PC-3 (cell line): ENCODE measurements around the gene TMEM108. TPM values are rescaled to one million over a fixed set of nuclear protein-coding genes. Genes with fewer than 3 reads are reported as not detected.

Source experiments
- ATAC-seq: fragments of 200-7000 bp; cut with Tn5 transposase; 2 replicates; pipeline ENCODE4 v1.9.1; 2020; ENCODE audit warnings: mild to moderate bottlenecking, moderate library complexity
- BruUV-seq: library from RNA; stranded (reverse); fragments of 400-500 nt; replicated peaks from 2 replicates; lab custom pipeline; 2021; lab: Mats Ljungman, UMichigan
- CTCF ChIA-PET: fragments of 300-600 bp; sonication (Branson Sonifier 250); formaldehyde crosslinking; loops from one replicate; lab custom pipeline; 2022; ENCODE audit warnings: antibody characterized with exemption; lab: Charles Lee
- POLR2A ChIA-PET: fragments of 300-600 bp; sonication (Branson Sonifier 250); formaldehyde crosslinking; loops from one replicate; lab custom pipeline; 2022; ENCODE audit warnings: antibody characterized with exemption; ENCODE audit not compliant: unreplicated experiment; lab: Charles Lee
- DNase-seq: peaks from one replicate; pipeline ENCODE4 v3.0.0-alpha.2; 2015
- H2AFZ ChIP-seq: fragments of 300-600 bp; sonication (generic); 2 replicates; pipeline ENCODE4 v1.6.0; 2016; ENCODE audit warnings: antibody characterized with exemption, low read length
- H3F3A ChIP-seq: fragments of 300-600 bp; sonication (generic); one replicate; pipeline ENCODE4 v1.6.0; 2017; ENCODE audit warnings: antibody characterized with exemption, low read length, control low read depth, mild to moderate bottlenecking; ENCODE audit not compliant: unreplicated experiment
- H3K27ac ChIP-seq: fragments of 300-600 bp; sonication (generic); 2 replicates; pipeline ENCODE4 v1.5.1; 2016; ENCODE audit warnings: mild to moderate bottlenecking, low read length
- H3K27me3 ChIP-seq: fragments of 300-600 bp; sonication (generic); 2 replicates; pipeline ENCODE4 v1.6.1; 2016; ENCODE audit warnings: low read length, mixed read lengths
- H3K36me3 ChIP-seq: fragments of 300-600 bp; sonication (generic); 2 replicates; pipeline ENCODE4 v1.6.1; 2016; ENCODE audit warnings: low read depth, mixed run types, low read length, mixed read lengths
- H3K4me1 ChIP-seq: fragments of 300-600 bp; sonication (generic); 2 replicates; pipeline ENCODE4 v1.5.1; 2016; ENCODE audit warnings: low read length; ENCODE audit not compliant: insufficient read depth
- H3K4me2 ChIP-seq: fragments of 300-600 bp; sonication (generic); 2 replicates; pipeline ENCODE4 v1.6.0; 2016; ENCODE audit warnings: low read length
- H3K4me3 ChIP-seq: fragments of 300-600 bp; sonication (generic); 2 replicates; pipeline ENCODE4 v1.5.1; 2016; ENCODE audit warnings: mild to moderate bottlenecking, low read length, mixed read lengths
- H3K79me2 ChIP-seq: fragments of 300-600 bp; sonication (generic); 2 replicates; pipeline ENCODE4 v1.6.1; 2017; ENCODE audit warnings: low read length, mixed read lengths
- H3K9ac ChIP-seq: fragments of 300-600 bp; sonication (generic); 2 replicates; pipeline ENCODE4 v1.6.0; 2016; ENCODE audit warnings: mild to moderate bottlenecking, low read length
- H3K9me2 ChIP-seq: fragments of 300-600 bp; sonication (generic); replicated peaks from 2 replicates; pipeline ENCODE4 v1.6.1; 2016; ENCODE audit warnings: mixed run types, low read length, mixed read lengths
- H3K9me3 ChIP-seq: fragments of 300-600 bp; sonication (generic); 2 replicates; pipeline ENCODE4 v1.6.1; 2016; ENCODE audit warnings: low read length, mixed read lengths
- H4K20me1 ChIP-seq: fragments of 300-600 bp; sonication (generic); 2 replicates; pipeline ENCODE4 v1.6.1; 2016; ENCODE audit warnings: low read length, mixed read lengths
- CTCF ChIP-seq: fragments of 300-600 bp; sonication (generic); conservative IDR thresholded peaks from 2 replicates; pipeline ENCODE4 v1.5.1; 2017; ENCODE audit warnings: antibody characterized with exemption, low read depth, mild to moderate bottlenecking, low read length
- EZH2 ChIP-seq: fragments of 300-600 bp; sonication (generic); IDR thresholded peaks from one replicate; pipeline ENCODE4 v1.6.1; 2017; ENCODE audit warnings: antibody characterized with exemption, mild to moderate bottlenecking, low read length; ENCODE audit not compliant: unreplicated experiment
- EZH2phosphoT487 ChIP-seq: fragments of 300-600 bp; sonication (generic); IDR thresholded peaks from 2 replicates; pipeline ENCODE4 v1.6.1; 2018; ENCODE audit warnings: mild to moderate bottlenecking, antibody characterized with exemption, low read length, borderline replicate concordance
- intact Hi-C: fragments of 100-400 bp; cut with micrococcal nuclease; formaldehyde crosslinking; loops from 2 replicates; pipeline ENCODE4 v1.9.0; 2023
- total RNA-seq: library from RNA; depleted of rRNA; stranded (reverse); fragments of >200 nt; gene quantifications from 2 replicates; pipeline ENCODE4 v1.2.3, GENCODE V29; 2014

Gene TMEM108
- total RNA-seq, 1 experiment from 2014 or later: not detected

- Histone ChIP-seq H3K9me2 (no peaks in the 10 kb centered on the region), H3K4me1 (no peaks in the 10 kb centered on the region), H3K4me2 (no peak overlapping the region), H3K27ac (no peak overlapping the region), H3K9ac (no peak overlapping the region), H3K9me3 (no peaks in the 10 kb centered on the region), H3F3A (no peaks in the 10 kb centered on the region), H3K36me3 (no peaks in the 10 kb centered on the region), H3K4me3 (no peak overlapping the region), H2AFZ (no peak overlapping the region), H4K20me1 (no peaks in the 10 kb centered on the region), H3K27me3 (peaks cover 47% of the 10 kb centered on the region), H3K79me2 (no peaks in the 10 kb centered on the region)
- CTCF ChIA-PET: no interaction called here
- ATAC-seq (no peak), DNase-seq (no peak)
- intact Hi-C loops: no loop called here
- BruUV-seq: no TSS peak
- POLR2A ChIA-PET: no interaction called here
- TF ChIP-seq EZH2 (no peak), CTCF (no peak), EZH2phosphoT487 (no peak)
Measured at GRCh38 chr3:133038731-133039375, 662 bp downstream of the TMEM108 start.

GRCh38 chr3:133040696-133041523 lies 2.7 kb downstream of the TMEM108 start:
- Histone ChIP-seq H3K27ac (no peak overlapping the region), H3K9ac (no peak overlapping the region), H4K20me1 (no peaks in the 10 kb centered on the region), H3F3A (no peaks in the 10 kb centered on the region), H3K4me2 (no peak overlapping the region), H2AFZ (no peak overlapping the region), H3K27me3 (peaks cover 42% of the 10 kb centered on the region), H3K9me3 (no peaks in the 10 kb centered on the region), H3K4me3 (no peak overlapping the region), H3K36me3 (no peaks in the 10 kb centered on the region), H3K79me2 (no peaks in the 10 kb centered on the region), H3K9me2 (no peaks in the 10 kb centered on the region), H3K4me1 (no peaks in the 10 kb centered on the region)
- ChIA-PET POLR2A (no interaction called here), CTCF (interaction anchor here (0.6 to 1.2 kb wide), 4 partner anchors 310 to 381 kb away, joined by 3 to 4 read pairs (median 4); no protein-coding TSS in a partner anchor)
- BruUV-seq: no TSS peak
- peak; percentile 77 for DNase-seq
- ATAC-seq: peak; percentile 88
- intact Hi-C loops: loop anchor here (1.0 to 2.0 kb wide), 3 partner anchors 310 to 382 kb away; no protein-coding TSS in a partner anchor
- TF ChIP-seq CTCF (peak; percentile 77), EZH2 (no peak)

GRCh38 chr3:133041524-133041829 lies 3.3 kb downstream of the TMEM108 start:
- no peaks in the 10 kb centered on the region for H3K36me3 ChIP-seq
- no peak overlapping the region for H2AFZ ChIP-seq
- ATAC-seq: no peak
- H3K9ac ChIP-seq: no peak overlapping the region
- BruUV-seq: no TSS peak
- no peaks in the 10 kb centered on the region for H3K79me2 ChIP-seq
- no peaks in the 10 kb centered on the region for H3F3A ChIP-seq
- TF ChIP-seq EZH2: no peak
- TF ChIP-seq CTCF: no peak
- no peak for TF ChIP-seq EZH2phosphoT487
- intact Hi-C loops: loop anchor here (1.0 to 2.0 kb wide), 3 partner anchors 311 to 381 kb away; no protein-coding TSS in a partner anchor
- no peak for DNase-seq
- POLR2A ChIA-PET: no interaction called here
- no peaks in the 10 kb centered on the region for H4K20me1 ChIP-seq
- H3K4me3 ChIP-seq: no peak overlapping the region
- no peaks in the 10 kb centered on the region for H3K4me1 ChIP-seq
- no peak overlapping the region for H3K27ac ChIP-seq
- no peaks in the 10 kb centered on the region for H3K9me3 ChIP-seq
- peaks cover 40% of the 10 kb centered on the region for H3K27me3 ChIP-seq
- H3K4me2 ChIP-seq: no peak overlapping the region
- CTCF ChIA-PET: interaction anchor here (0.6 to 1.2 kb wide), 4 partner anchors 83 to 372 kb away, joined by 3 to 4 read pairs (median 4); no protein-coding TSS in a partner anchor
- H3K9me2 ChIP-seq: no peaks in the 10 kb centered on the region
